GM18526 (cell line): ENCODE data around the gene MARCKSL1.

Experiments used
- POLR2A ChIP-seq: IDR thresholded peaks from 3 replicates; pipeline ENCODE4 v1.6.1; 2011; ENCODE audit not compliant: insufficient read length; ENCODE audit errors: extremely low read depth

Gene MARCKSL1

DNA sequence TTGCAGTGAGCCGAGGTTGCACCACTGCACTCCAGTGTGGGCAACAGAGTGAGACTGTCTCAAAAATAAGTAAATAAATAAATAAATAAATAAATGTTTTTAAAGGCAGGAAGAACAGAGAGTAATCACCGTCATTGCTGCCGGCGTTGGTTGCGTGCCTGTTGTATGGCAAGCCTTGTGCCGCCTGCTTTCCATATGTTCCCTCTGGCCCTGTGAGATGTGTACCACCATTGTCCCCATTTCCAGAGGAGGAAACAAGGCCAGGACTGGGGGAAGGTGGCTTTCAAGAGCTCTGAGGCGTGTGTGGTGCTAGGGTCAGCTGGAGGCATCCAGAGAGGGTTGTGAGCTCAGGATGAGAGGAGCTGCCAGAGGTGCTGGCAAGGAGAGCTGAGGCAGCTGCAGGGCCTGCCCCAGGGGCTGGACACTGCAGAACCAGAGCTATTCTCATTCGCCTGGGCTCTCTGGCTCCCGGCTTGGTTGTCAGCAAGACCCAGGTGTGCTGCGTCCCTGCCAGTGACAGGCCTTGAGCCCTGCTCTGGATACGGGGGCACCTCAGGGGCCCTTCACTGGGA, 5.2 kb upstream of the MARCKSL1 start:
- TF ChIP-seq POLR2A = no peak

DNA sequence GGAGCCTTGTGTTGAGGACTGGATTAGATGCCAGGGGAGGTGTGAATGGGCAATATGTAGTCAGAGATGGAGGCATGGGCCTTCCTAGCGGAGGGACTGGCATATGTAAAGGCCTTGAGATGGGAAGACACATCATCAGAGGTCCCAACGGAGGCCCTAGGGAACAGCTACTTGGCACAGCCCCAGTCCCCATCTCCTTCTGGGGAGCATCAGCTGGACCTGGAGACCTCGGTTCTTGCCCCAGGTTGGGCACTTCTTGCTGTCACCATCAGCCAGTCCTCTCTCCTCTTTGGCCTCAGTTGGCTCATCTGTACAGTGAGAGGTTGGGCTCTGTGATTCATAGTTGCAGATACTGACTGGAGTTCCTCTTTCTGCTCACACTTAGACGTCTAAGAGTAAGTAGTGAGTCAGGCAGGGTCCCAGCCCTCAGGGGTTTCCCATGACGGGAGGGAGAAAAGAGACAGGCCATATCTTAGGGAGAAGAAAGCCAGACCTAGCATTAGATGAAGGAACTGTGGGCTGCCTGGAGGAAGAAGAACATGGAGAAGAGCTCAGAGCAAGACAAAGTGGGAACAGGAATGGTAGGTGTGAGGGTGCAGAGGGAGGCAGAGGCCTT, 3.4 kb upstream of the MARCKSL1 start:
- TF ChIP-seq POLR2A = no peak

DNA sequence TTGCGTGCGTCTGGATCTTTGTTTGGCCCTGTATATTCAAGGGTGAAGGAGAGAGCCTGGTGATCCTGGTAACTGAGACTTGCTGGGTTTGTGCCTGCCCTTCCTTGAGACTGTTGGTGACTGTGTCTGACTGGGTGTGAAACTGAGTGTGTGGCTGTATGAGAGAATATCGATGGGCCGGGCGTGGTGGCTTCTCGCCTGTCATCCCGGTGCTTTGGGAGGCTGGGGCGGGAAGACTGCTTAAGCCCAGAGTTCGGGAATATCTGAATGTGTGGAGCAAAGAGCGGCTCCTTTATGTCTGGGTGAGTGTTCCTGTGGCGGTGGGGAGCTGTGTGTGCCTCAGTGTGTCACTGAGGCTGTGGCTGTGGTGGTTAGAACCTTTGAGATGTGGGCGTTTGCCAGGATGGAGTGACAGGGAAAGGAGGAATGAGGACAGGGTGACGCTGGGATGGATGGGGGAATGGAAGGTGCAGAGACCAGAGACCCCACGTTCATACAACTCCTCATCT, 2.7 kb upstream of the MARCKSL1 start:
- TF ChIP-seq POLR2A = no peak

DNA sequence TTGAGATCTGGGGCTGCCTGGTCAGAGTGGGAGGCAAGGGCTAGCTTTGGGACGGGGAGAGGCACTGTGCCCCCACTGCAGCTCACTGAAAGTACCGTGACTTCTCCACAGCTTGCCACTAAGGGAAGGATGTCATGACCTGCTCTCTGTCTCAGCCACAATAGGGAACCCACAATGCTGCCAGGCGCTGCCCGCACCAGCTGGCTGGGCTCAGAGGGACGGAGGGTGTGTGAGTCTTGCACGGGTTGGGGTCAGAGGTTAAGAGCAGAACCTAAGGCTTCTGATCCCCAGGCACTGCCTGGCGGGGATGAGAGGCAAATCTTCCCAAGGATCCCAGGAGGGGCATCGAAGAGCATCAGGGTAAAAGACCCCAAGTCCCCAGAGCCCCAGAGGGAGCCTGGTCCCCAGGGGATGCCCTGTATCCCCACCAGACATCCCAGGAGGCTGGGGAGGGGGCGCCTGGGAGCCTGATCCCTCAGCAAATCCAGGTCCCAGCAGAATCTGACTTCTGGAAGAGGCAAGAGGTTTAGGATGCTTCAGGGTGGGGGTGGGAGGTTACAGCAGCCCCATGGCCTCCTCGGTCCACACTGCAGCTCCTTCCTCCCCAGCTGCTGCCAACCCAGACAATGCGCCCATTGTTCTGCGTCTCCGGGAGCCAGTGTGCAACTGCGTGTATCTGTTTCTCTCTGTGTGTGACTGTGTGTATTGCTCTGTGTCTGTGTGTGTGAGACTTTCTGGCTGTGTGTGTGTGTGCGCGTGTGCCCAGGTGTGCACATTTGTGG, 2.0 kb upstream of the MARCKSL1 start:
- TF ChIP-seq POLR2A = no peak

DNA sequence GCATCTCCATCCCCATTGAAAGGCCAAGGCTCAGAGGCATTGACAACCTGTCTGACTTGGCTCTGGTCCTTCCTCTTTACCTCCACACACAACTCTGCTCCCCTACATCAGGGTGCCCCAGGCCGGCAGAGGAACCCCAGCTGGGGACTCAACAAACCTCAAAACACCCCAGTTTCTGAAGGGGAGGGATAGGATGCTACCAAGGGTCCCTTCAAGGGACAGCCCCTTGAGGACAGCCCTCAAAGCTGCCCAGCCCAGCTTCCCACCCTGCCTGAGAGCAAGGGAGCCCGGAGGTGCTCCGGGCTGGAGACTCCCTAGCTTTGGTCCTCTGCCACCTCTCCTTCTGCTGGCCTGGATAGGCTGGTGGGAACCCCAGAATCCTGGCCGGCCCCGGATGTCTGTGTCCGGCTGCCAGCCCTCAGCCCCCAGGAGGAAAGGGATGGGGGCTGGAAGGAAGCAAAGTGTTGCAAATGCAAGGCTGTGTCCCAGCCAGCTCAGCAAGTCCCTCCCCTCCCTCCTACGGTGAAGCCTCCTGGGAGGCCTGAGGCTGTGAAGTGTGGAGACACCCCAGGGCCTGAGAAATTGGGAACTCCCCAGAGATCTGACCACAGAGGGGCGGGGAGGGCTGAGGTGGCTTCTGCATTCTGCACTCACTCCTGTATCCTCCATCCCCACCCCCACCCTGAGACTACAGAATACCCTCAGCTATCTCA, 1.1 kb upstream of the MARCKSL1 start:
- no peak for TF ChIP-seq POLR2A

DNA sequence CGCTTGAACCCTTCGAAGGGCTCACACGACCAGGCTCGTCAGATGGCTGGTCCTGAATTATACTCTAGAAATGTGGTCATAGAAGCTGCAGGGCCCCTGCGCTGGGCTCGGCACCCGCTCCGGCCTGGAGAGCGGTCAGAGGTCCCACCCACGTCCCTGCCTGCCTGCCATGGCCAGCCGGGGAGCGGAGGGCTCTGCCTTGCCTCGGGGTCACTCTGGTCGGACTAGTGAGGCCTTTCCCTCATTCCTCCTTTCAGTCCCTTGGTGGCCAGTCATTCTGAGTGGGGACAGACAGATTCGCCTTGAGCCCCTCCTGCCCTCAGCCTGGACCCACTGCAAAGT, 529 bp upstream of the MARCKSL1 start:
- no peak for TF ChIP-seq POLR2A

DNA sequence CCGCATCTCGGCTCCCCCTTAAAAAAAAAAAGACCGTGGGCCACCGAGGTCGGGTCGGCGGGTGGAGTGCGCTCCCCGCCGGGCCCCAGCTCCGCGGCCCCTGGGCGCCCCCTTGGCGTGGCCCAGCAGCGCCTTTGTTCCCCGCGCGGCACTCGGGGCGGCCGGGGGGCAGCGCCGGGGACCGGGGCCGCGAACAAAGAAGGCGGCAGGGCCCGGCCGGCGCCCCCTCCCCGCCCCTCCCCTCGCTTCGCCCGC, 571 bp downstream of the MARCKSL1 start:
- no peak for TF ChIP-seq POLR2A

DNA sequence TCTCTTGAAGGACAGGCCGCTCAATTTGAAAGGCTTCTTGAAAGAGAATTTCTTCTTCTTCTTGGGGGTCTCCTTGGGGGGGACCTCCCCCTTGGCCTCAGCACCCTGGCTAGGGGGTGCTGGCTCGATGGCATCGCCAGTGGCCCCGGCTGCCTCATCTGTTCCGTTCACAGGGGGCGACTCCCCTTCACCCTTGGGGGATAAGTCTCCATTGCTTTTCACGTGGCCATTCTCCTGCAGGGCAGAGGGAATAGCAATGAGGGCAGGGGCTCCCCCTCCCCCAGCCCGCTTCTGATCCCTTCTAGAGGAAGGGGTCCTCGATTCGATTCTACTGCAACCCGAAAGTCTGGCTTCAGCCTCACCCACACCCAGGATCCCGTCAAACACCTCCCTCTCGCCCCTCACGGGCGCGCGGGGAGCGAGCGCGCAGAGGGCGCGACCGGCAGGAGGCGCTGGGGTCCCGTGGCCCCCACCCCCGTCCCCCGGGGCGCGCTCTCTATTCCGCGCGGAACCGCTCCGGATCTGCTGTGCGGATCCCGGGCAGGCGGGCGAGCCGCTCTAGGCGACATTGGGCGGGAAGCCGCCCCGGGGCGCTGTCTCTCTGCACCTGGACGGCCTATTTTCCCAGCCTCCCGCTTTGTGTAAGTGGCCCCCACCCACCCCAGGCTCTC, 1.0 kb downstream of the MARCKSL1 start:
- no peak for TF ChIP-seq POLR2A

DNA sequence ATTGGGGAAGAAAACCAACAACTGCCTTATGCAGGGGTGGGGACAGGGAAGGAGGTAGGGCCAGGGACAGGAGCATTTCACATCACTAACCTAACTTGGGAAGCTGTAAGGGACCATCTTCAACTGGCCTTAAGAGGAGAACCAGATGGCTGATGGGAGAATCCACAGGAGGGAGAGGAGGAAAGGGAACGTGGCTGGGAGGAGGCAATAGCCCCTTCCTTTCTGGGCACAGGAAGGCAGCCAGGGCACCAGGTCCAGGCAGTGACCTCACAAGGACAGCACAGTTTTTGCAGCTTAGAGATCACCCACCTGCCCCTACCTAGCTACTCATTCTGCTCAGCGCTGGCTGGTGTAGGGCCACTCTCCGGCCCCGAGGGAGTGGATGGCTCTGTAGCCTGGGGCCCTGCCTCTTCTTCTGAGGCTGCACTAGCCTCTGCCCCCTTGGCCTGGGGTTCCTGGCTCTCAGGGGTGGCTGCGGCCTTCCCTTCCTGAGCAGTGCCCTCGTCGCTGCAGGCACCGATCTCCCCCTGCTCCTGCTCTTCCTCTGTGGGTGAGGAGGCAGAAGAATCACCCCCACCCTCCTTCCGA, 1.7 kb downstream of the MARCKSL1 start:
- TF ChIP-seq POLR2A = no peak

DNA sequence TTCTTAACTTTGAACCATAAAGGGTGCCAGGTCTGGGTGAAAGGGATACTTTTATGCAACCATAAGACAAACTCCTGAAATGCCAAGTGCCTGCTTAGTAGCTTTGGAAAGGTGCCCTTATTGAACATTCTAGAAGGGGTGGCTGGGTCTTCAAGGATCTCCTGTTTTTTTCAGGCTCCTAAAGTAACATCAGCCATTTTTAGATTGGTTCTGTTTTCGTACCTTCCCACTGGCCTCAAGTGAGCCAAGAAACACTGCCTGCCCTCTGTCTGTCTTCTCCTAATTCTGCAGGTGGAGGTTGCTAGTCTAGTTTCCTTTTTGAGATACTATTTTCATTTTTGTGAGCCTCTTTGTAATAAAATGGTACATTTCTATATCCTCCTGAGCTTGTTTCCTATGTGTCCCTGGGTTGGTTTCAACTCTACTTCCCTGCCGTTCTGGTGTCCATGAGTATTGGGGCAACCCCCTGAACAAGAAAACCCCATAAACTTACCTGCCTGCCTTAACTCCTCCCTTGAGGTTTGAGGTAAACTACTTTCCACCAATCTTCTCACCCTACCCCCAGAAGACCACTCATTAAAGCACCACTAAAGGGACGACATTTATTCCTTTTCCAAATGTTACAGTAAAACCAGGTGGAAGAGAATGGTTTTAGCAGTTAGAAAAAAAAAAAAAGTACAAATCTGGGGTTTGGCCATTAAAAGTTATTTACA, 2.6 kb downstream of the MARCKSL1 start:
- TF ChIP-seq POLR2A = no peak

DNA sequence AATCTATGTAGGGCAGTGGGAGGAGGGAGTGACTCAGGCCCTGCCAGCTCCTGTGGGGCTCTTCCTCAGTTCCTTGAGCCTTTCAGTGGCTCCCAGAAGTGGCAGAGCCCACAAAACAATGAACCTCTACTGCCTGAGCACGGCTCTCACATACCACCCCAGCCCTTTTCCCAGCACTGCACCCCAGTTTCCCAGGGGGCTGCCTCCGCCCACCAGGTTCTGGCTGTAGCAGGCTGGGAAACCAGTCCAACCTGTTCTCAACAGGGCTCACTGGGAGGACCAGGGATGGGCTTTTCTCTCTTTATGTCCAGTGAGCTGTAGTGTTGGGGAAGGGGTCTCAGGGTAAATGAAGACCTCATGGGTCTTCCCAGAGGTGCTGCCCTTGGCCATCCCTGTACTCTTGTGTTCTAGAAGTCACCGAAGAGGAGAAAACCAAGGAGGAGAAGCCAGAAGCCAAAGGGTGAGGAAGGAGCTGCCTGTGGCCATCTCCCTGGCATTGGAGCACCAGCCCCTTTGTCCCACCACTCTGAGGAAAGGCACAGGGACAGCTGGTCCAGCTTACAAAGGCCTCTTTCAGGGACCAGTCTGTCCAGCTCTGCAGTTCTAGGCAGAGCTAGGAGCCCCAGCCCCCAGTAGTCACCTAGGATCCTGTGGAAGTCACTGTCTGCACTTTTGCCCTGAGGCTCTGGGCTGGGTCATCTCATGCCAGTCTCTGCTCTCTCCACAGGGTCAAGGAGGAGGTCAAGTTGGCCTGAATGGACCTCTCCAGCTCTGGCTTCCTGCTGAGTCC, 3.5 kb downstream of the MARCKSL1 start:
- peak; percentile 27 for TF ChIP-seq POLR2A

DNA sequence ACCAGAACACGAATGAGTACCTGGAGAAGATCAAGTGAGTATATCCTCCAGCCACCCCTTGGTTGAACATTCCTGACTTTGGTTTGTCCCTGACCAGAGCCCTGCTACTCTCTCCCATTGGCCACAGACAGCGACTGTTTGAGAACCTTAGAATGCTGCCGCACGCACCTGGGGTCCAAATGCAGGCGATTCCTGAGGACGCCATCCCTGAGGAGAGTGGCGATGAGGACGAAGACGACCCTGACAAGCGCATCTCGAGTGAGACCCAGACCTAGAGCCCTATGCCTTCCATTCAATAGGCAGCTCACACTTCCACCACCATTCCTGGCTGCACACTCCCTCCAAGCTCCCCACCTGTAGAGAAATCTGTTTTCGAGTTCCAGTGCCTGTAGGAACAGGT, 4.5 kb downstream of the MARCKSL1 start:
- peak; percentile 26 for TF ChIP-seq POLR2A

DNA sequence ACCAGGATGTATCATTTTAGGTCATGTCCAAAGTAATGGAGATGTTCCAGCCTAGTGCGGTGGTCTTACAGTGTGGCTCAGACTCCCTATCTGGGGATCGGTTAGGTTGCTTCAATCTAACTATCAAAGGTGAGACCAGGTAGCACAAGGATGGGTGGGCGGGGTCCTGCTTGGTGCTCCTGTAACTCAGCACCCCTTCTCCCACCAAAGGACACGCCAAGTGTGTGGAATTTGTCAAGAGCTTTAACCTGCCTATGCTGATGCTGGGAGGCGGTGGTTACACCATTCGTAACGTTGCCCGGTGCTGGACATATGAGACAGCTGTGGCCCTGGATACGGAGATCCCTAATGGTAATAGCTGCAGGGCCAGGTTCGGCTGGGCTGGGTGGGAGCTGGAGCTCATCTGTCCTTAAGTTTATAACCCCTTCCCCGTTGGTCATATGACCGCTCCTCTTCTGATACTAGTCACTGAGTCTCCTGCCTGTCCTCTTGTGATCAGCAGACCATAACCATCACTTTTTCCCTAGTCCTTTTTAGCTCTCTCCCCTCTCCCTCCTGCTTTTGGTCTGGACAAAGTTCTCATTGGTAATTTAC, 5.4 kb downstream of the MARCKSL1 start:
- no peak for TF ChIP-seq POLR2A
